Measurements from ENCODE around the gene FARS2.

DNA sequence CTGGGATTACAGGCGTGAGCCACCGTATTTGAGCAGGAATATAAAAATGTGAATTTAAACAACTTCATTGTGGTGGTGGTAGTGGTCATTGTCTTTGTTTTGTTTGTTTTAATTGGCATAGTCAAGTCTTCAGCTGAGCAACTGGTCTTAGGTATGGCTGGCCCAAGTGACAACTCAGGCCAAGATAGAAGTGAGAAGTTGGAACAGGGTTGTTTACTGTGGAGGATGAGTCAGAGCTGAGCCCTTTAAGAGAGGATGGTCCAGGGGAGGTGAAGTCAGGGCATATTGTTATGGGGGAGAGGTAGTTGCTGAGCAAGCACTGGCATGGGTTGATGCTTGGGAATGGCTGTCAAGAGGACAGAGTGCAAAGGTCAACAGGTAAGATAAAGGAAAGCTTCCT lies 308.2 kb downstream of the FARS2 start:
- TF ChIP-seq, protein P1, sequence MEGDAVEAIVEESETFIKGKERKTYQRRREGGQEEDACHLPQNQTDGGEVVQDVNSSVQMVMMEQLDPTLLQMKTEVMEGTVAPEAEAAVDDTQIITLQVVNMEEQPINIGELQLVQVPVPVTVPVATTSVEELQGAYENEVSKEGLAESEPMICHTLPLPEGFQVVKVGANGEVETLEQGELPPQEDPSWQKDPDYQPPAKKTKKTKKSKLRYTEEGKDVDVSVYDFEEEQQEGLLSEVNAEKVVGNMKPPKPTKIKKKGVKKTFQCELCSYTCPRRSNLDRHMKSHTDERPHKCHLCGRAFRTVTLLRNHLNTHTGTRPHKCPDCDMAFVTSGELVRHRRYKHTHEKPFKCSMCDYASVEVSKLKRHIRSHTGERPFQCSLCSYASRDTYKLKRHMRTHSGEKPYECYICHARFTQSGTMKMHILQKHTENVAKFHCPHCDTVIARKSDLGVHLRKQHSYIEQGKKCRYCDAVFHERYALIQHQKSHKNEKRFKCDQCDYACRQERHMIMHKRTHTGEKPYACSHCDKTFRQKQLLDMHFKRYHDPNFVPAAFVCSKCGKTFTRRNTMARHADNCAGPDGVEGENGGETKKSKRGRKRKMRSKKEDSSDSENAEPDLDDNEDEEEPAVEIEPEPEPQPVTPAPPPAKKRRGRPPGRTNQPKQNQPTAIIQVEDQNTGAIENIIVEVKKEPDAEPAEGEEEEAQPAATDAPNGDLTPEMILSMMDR (IDR thresholded peaks at IDR 0.05) = no peak
- TF ChIP-seq POLR2AphosphoS5 (IDR thresholded peaks at IDR 0.05; ENCODE audit: low read depth, low read length) = no peak
